DMS 273 treated with DMSO at 0.1 percent for 48 hours (cell line): ENCODE results near the gene PDE4B.
"Not testable (repeated sequence)": the region's sequence is repeated elsewhere in the genome, so short reads cannot be mapped to it uniquely, and the experiment has no call there.

Experiments
- DNase-seq: peaks from one replicate; lab custom pipeline; 2025; lab: John Stamatoyannopoulos, UW

PDE4B gene

GRCh38 chr1:66312271-66312990 is 519.7 kb downstream of the PDE4B start:
- DNase-seq = no peak

GRCh38 chr1:66313429-66313828 is 520.7 kb downstream of the PDE4B start:
- DNase-seq = no peak

- no peak for DNase-seq
Measured at GRCh38 chr1:66315671-66316070, 523.0 kb downstream of the PDE4B start.

- DNase-seq = no peak
Measured at GRCh38 chr1:66316464-66317247, 524.0 kb downstream of the PDE4B start.

GRCh38 chr1:66317248-66317515 is 524.5 kb downstream of the PDE4B start:
- no peak for DNase-seq

- no peak for DNase-seq
Measured at GRCh38 chr1:66320231-66320630, 527.5 kb downstream of the PDE4B start.

- DNase-seq = not testable (repeated sequence)
Measured at GRCh38 chr1:66322462-66322861, 529.8 kb downstream of the PDE4B start.

GRCh38 chr1:66323958-66324625 is 531.4 kb downstream of the PDE4B start:
- DNase-seq = no peak

- DNase-seq = no peak
Measured at GRCh38 chr1:66325594-66326380, 533.1 kb downstream of the PDE4B start.

GRCh38 chr1:66326867-66327266 is 534.2 kb downstream of the PDE4B start:
- DNase-seq = no peak

GRCh38 chr1:66327588-66327987 is 534.9 kb downstream of the PDE4B start:
- DNase-seq = no peak

GRCh38 chr1:66328896-66329295 is 536.2 kb downstream of the PDE4B start:
- no peak for DNase-seq

GRCh38 chr1:66330722-66331141 is 538.0 kb downstream of the PDE4B start:
- no peak for DNase-seq

- no peak for DNase-seq
Measured at GRCh38 chr1:66331658-66332547, 539.2 kb downstream of the PDE4B start.

GRCh38 chr1:66332548-66332901 is 539.8 kb downstream of the PDE4B start:
- DNase-seq = no peak

- no peak for DNase-seq
Measured at GRCh38 chr1:66333466-66334199, 540.9 kb downstream of the PDE4B start.

GRCh38 chr1:66334318-66334717 is 541.6 kb downstream of the PDE4B start:
- DNase-seq = no peak

- no peak for DNase-seq
Measured at GRCh38 chr1:66335125-66335524, 542.4 kb downstream of the PDE4B start.

GRCh38 chr1:66335859-66336640 is 543.4 kb downstream of the PDE4B start:
- DNase-seq = no peak

- DNase-seq = no peak
Measured at GRCh38 chr1:66336641-66336990, 543.9 kb downstream of the PDE4B start.
